ENCODE measurements around the gene RNF113B.

Gene RNF113B
- long read RNA-seq, result 0 reads

DNA sequence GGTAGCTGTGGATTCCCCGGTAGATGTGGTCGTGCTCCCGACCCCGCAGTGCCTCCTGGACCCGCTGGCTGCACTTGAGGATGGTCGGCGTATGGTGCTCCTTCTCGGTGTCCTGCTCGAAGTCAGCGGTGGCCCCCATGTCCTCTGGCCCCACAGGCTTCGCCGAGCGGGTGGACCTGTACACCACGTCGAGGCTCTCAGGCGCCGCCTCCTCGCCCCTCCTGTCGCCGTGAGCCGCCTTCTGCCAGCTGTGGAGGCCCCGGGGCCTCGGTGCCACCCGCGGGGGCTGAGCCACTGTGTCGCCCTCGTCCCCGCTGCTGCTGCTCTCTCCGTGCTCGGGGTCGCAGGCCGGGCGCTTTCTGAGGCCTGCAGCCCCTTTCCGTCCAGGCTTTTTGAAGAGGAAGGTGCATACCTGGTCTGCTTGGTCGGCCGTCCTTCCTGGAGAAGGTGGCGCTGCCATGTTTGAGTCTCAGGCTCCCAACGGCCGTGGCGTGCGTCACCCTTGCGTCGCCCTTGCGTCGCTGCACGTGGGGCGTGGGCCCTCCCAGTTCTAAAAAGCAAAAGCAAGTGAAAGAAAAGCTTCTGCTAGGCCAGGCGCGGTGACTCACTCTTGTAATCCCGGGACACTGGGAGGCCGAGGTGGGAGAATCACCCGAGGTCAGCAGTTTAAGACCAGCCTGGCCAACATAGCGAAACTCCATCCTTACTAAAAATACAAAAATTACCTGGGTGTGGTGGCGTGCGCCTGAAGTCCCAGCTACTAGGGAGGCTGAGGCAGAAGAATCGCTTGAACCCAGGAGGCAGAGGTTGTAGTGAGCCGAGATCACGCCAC is at the start of gene RNF113B:
RNF113B (minus strand) TSS at position 493 of the 832 bp plus-strand sequence; CDS start at position 460, 33 bp downstream.
- Histone ChIP-seq H3K4me3 (replicated peaks; ENCODE audit: insufficient read depth, low read length) (no peak within 1 kb of the TSS), H3K27me3 (ENCODE audit: insufficient read depth, poor library complexity, severe bottlenecking) (no peaks in the 10 kb centered on the region), H3K27ac (replicated peaks) (no peak within 1 kb of the TSS)
- TF ChIP-seq REST (IDR thresholded peaks at IDR 0.05; ENCODE audit: insufficient replicate concordance, low read depth), result no peak
- TF ChIP-seq GABPA (IDR thresholded peaks at IDR 0.05; ENCODE audit: low read depth), result no peak
- no peak for TF ChIP-seq POLR2AphosphoS5 (IDR thresholded peaks at IDR 0.05; ENCODE audit: low read depth)
- TF ChIP-seq, protein P1, sequence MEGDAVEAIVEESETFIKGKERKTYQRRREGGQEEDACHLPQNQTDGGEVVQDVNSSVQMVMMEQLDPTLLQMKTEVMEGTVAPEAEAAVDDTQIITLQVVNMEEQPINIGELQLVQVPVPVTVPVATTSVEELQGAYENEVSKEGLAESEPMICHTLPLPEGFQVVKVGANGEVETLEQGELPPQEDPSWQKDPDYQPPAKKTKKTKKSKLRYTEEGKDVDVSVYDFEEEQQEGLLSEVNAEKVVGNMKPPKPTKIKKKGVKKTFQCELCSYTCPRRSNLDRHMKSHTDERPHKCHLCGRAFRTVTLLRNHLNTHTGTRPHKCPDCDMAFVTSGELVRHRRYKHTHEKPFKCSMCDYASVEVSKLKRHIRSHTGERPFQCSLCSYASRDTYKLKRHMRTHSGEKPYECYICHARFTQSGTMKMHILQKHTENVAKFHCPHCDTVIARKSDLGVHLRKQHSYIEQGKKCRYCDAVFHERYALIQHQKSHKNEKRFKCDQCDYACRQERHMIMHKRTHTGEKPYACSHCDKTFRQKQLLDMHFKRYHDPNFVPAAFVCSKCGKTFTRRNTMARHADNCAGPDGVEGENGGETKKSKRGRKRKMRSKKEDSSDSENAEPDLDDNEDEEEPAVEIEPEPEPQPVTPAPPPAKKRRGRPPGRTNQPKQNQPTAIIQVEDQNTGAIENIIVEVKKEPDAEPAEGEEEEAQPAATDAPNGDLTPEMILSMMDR (IDR thresholded peaks at IDR 0.05; ENCODE audit: insufficient read depth, low read length), result no peak
- TF ChIP-seq SPI1 (IDR thresholded peaks at IDR 0.05; ENCODE audit: borderline replicate concordance, low read depth), result no peak
- DNase-seq (ENCODE audit: low read depth in 1 of 2, low spot score in 1 of 2), result no peak

DNA sequence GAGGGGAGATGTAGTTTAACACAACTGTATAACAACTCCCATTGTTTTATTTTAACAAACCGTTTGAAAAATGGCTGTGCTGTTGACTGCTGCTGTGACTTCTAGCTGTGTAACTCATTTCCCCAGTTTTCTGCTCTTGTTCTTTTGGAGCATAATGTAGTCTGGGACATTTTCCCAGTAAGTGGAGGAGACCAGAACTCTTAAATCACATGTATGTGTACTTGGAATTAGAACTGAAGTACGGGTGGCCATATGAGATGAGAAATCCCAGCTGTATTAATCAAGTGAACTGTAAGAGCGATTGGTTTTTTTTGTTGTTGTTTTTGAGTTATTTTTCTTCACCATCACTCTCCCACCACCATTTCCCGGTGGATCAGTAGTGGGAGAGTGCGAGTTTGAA is 49.4 kb upstream of the RNF113B start:
- Histone ChIP-seq H3K4me3 (replicated peaks; ENCODE audit: insufficient read depth, low read length) (no peak overlapping the region), H3K27ac (replicated peaks) (no peak overlapping the region), H3K27me3 (ENCODE audit: insufficient read depth, poor library complexity, severe bottlenecking) (peaks cover 7% of the 10 kb centered on the region)
- TF ChIP-seq REST (IDR thresholded peaks at IDR 0.05; ENCODE audit: insufficient replicate concordance, low read depth) (no peak), SPI1 (IDR thresholded peaks at IDR 0.05; ENCODE audit: borderline replicate concordance, low read depth) (no peak), GABPA (IDR thresholded peaks at IDR 0.05; ENCODE audit: low read depth) (no peak), POLR2AphosphoS5 (IDR thresholded peaks at IDR 0.05; ENCODE audit: low read depth) (no peak)
- TF ChIP-seq, protein P1 (IDR thresholded peaks at IDR 0.05; ENCODE audit: insufficient read depth, low read length), result no peak
- no peak for DNase-seq (ENCODE audit: low read depth in 1 of 2, low spot score in 1 of 2)

DNA sequence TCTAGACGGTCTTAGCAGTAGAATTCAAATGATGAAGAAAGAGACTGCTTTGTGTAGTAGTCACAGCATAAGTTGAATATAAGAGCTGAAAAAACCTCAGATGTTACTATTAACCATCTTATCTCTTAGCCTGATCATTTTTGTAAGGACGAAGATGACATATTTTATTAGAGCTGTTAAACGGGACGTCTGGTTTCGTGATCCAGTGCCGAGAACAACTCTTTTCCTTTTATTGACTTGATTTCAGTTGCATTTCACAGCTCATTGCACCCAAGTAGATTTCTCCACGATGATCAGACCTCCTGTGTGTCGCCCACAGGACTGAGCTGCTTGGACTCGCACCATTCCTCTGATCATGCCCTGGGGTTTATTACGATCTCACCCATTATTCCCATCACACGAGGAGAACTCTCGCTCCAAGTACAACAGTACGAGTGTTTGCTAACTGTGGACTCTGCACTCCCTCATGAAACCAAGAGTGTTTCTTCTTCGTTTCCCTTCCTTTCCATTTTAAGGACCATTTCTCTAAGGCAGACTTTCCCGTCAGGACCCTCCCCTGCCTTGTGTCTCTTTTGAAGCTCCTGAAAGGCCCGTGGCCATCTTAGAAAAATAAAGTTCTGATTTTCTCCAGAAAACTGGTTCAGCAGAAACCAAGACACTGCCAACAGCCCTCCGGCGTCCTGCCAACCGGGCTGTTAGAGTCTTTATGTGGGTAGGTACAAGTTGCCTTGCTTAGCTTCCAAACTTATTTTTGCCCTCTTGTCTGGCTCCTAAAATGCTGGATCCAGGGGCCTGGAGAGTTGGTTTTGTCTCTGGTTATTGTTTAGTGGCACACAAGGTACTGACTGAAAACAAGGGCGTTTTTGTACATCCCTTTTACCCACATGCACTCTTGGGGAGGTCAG is 48.2 kb upstream of the RNF113B start:
- Histone ChIP-seq H3K4me3 (replicated peaks; ENCODE audit: insufficient read depth, low read length) (no peak overlapping the region), H3K27me3 (ENCODE audit: insufficient read depth, poor library complexity, severe bottlenecking) (peaks cover 5% of the 10 kb centered on the region), H3K27ac (replicated peaks) (no peak overlapping the region)
- no peak for DNase-seq (ENCODE audit: low read depth in 1 of 2, low spot score in 1 of 2)
- TF ChIP-seq REST (IDR thresholded peaks at IDR 0.05; ENCODE audit: insufficient replicate concordance, low read depth) (no peak), POLR2AphosphoS5 (IDR thresholded peaks at IDR 0.05; ENCODE audit: low read depth) (no peak), SPI1 (IDR thresholded peaks at IDR 0.05; ENCODE audit: borderline replicate concordance, low read depth) (no peak), GABPA (IDR thresholded peaks at IDR 0.05; ENCODE audit: low read depth) (no peak)
- TF ChIP-seq, protein P1 (IDR thresholded peaks at IDR 0.05; ENCODE audit: insufficient read depth, low read length), result no peak

Measured in HL-60 (cell line).